GM23248 (cell line): ENCODE results near the gene UBTD2.

Experiments
- EZH2 ChIP-seq: fragments of 200-600 bp; sonication (generic); IDR thresholded peaks from 2 replicates; pipeline ENCODE4 v1.6.1; 2018; ENCODE audit warnings: antibody characterized with exemption, mild to moderate bottlenecking; ENCODE audit not compliant: insufficient read depth, poor library complexity, severe bottlenecking
- EZH2phosphoT487 ChIP-seq: fragments of 200-600 bp; sonication (generic); IDR thresholded peaks from 2 replicates; pipeline ENCODE4 v1.6.1; 2018; ENCODE audit warnings: antibody characterized with exemption, moderate library complexity, mild to moderate bottlenecking, low read depth; ENCODE audit not compliant: insufficient read depth

DNA sequence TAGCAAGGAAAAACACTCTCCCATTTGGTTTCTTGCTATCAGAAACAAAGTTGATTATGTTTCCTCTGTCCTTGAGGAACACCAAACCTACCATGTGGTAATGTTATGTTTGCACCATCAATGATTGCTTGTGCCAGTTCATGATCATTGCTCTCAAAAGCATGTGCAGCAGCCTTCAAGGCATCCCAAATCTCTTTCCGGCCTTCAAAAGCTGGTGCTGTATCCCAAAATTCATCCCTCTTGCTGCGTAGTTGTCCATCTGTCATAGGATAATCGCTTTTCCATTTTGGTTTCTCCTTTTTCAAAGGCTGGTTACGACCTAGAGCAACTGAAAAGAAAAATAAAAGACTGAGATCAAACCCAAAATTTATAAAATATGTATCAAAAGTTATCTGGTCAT, 49.5 kb downstream of the UBTD2 start:
- TF ChIP-seq EZH2phosphoT487 (no peak), EZH2 (no peak)
